HL-60/S4 treated with phorbol 12-myristate 13-acetate at 8.2 ng/mL for 4 days and 3 days (cell line): ENCODE measurements around the gene SPRR2G.
"Not testable (repeated sequence)": the region's sequence is repeated elsewhere in the genome, so short reads cannot be mapped to it uniquely, and the experiment has no call there.

Experiments used
- in situ Hi-C: fragments of 300-500 bp; cut with MboI; formaldehyde crosslinking; loops from 2 replicates; pipeline ENCODE4 v1.15.0; 2022; ENCODE audit warnings: low sequenced_read_pairs

SPRR2G gene

GRCh38 chr1:153119491-153119971, 31.2 kb downstream of the SPRR2G start:
- in situ Hi-C loops, result no loop called here

- in situ Hi-C loops, result not testable (repeated sequence)
Observed at GRCh38 chr1:153115264-153115663, 35.4 kb downstream of the SPRR2G start.

GRCh38 chr1:153113416-153113815, 37.3 kb downstream of the SPRR2G start, which contains the start of gene SPRR2F:
Gene SPRR2F, minus strand, starts transcription at chr1:153113516. Its CDS starts 783 bp downstream, at chr1:153112733.
- in situ Hi-C loops, result no loop called here

DNA sequence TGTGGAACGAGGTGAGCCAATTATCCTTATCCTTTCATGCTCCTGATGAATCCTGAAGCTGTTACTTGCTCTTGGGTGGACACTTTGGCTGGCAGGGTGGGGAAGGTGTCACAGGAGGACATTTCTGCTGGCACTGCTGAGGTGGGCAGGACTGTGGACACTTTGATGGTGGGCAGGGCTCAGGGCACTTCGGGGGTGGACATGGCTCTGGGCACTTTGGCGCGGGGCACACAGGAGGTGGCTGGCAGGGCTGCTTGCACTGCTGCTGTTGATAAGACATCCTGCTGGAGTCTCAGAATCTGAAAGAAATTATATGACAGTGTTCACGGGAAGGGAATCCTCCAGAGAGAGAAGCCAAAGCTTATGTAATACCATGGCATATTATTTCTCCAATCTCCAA, 38.2 kb downstream of the SPRR2G start:
- in situ Hi-C loops, result not testable (repeated sequence)

DNA sequence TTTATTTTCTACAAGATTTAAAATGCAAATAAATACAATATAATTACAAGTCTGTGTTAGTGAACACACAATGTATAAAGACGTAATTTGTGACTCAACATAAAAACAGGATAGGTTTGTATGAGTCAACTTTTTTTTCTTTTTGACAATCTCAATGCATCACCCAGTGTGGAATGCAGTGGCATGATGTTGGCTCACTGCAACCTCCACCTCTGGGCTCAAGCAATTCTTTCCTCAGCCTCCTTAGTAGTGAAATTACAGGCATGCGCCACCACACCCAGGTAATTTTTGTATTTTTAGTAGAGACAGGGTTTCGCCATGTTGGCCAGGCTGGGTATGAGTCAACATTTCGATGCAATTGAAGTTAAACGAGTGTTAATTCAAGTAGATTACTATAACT, 50.4 kb downstream of the SPRR2G start:
- in situ Hi-C loops, result no loop called here
